B cell (primary cell): Measurements from ENCODE around the gene CEP63. TPM values are rescaled to one million over a fixed set of nuclear protein-coding genes. Genes with fewer than 3 reads are reported as not detected.

ENCODE experiments used
- ATAC-seq: fragments of 200-7000 bp; cut with Tn5 transposase; one replicate; pipeline ENCODE4 v1.10.0; 2021; ENCODE audit warnings: low read depth, mild to moderate bottlenecking, moderate number of reproducible peaks, moderate library complexity
- CTCF ChIA-PET: fragments of 350-600 bp; sonication (Branson Sonifier 250); formaldehyde crosslinking; loops from one replicate; lab custom pipeline; 2021; ENCODE audit warnings: antibody characterized with exemption, inconsistent platforms; lab: Charles Lee
- POLR2A ChIA-PET: fragments of 350-600 bp; sonication (Branson Sonifier 250); formaldehyde crosslinking; loops from one replicate; lab custom pipeline; 2021; ENCODE audit warnings: antibody characterized with exemption; lab: Charles Lee
- DNase-seq: peaks from one replicate; pipeline ENCODE4 v3.0.0; 2013
- H2AFZ ChIP-seq: 2 replicates; pipeline ENCODE4 v1.6.1; 2012; ENCODE audit warnings: mild to moderate bottlenecking, low read depth, low read length; ENCODE audit not compliant: insufficient read depth, poor library complexity, severe bottlenecking
- H3K27ac ChIP-seq, 2 donors: 1 replicate in 1 of 2; 2 replicates in 1 of 2; pipeline ENCODE4 v1.5.1; 2012 to 2013; ENCODE audit warnings: low read length in 2 of 2, mild to moderate bottlenecking in 2 of 2, moderate library complexity in 1 of 2
- H3K27me3 ChIP-seq, 4 experiments: fragments of 200-600 bp in 1 of 4; sonication (generic) in 1 of 4; replicated peaks in 1 of 4; 1 replicate in 2 of 4; 2 replicates in 2 of 4; pipeline versions ENCODE4 v1.6.1 to v1.7.0; 2013 to 2016; ENCODE audit warnings: low read length in 3 of 4, mild to moderate bottlenecking in 2 of 4, mixed read lengths in 1 of 4, moderate library complexity in 1 of 4; ENCODE audit not compliant: insufficient read depth in 4 of 4, control insufficient read depth in 3 of 4; ENCODE audit errors: control extremely low read depth in 1 of 4
- H3K36me3 ChIP-seq, 2 experiments: replicated peaks in 1 of 2; 1 replicate in 1 of 2; 2 replicates in 1 of 2; pipeline versions ENCODE4 v1.6.1 to v1.7.1; 2013; ENCODE audit warnings: low read length in 1 of 2; ENCODE audit not compliant: insufficient read depth in 2 of 2, control insufficient read depth in 1 of 2; ENCODE audit errors: control extremely low read depth in 1 of 2, extremely low read depth in 1 of 2
- H3K4me1 ChIP-seq, 2 donors: fragments of 200-600 bp in 1 of 2; sonication (generic) in 1 of 2; 1 replicate in 1 of 2; 2 replicates in 1 of 2; pipeline versions ENCODE4 v1.5.1 to v1.6.1; 2013 to 2017; ENCODE audit warnings: low read length in 2 of 2; ENCODE audit not compliant: control insufficient read depth in 2 of 2, insufficient read depth in 2 of 2
- H3K4me2 ChIP-seq: replicated peaks from 2 replicates; pipeline ENCODE3; 2012; ENCODE audit warnings: mild to moderate bottlenecking, low read depth, low read length; ENCODE audit not compliant: poor library complexity, severe bottlenecking
- H3K4me3 ChIP-seq, 5 experiments: fragments of 200-600 bp in 1 of 5; sonication (generic) in 1 of 5; 1 replicate in 3 of 5; 2 replicates in 2 of 5; pipeline versions ENCODE4 v1.5.1 to v1.7.0; 2011 to 2016; ENCODE audit warnings: low read length in 4 of 5, mild to moderate bottlenecking in 4 of 5, low read depth in 2 of 5, control low read depth in 1 of 5, moderate library complexity in 1 of 5; ENCODE audit not compliant: insufficient read depth in 1 of 5; ENCODE audit errors: control extremely low read depth in 1 of 5, extremely low read depth in 1 of 5
- H3K79me2 ChIP-seq: fragments of 200-600 bp; sonication (generic); one replicate; pipeline ENCODE4 v1.6.0; 2016; ENCODE audit warnings: low read length; ENCODE audit not compliant: control insufficient read depth, insufficient read depth
- H3K9ac ChIP-seq: fragments of 200-600 bp; sonication (generic); 2 replicates; pipeline ENCODE4 v1.6.1; 2017; ENCODE audit warnings: mild to moderate bottlenecking, low read length, moderate library complexity
- H3K9me3 ChIP-seq, 3 donors: one replicate each; pipeline versions ENCODE4 v1.6.1 to v1.7.1; 2013; ENCODE audit warnings: low read length in 2 of 3; ENCODE audit not compliant: control insufficient read depth in 2 of 3, insufficient read depth in 1 of 3; ENCODE audit errors: control extremely low read depth in 1 of 3
- H4K20me1 ChIP-seq: 2 replicates; pipeline ENCODE4 v1.6.0; 2012; ENCODE audit warnings: mild to moderate bottlenecking, low read length; ENCODE audit not compliant: insufficient read depth, control insufficient read depth, poor library complexity, severe bottlenecking
- H3K27ac Mint-ChIP-seq: one replicate; pipeline ENCODE4 v1.8.0; 2021; ENCODE audit warnings: mixed read lengths
- H3K27me3 Mint-ChIP-seq: one replicate; pipeline ENCODE4 v1.8.0; 2021; ENCODE audit warnings: mixed read lengths
- H3K4me1 Mint-ChIP-seq: one replicate; pipeline ENCODE4 v1.8.0; 2021; ENCODE audit warnings: mixed read lengths
- H3K4me3 Mint-ChIP-seq: one replicate; pipeline ENCODE4 v1.8.0; 2021; ENCODE audit warnings: mixed read lengths
- H3K9me3 Mint-ChIP-seq: one replicate; pipeline ENCODE4 v1.8.0; 2022; ENCODE audit warnings: mixed read lengths; ENCODE audit not compliant: insufficient read depth
- EZH2 ChIP-seq: IDR thresholded peaks from 2 replicates; pipeline ENCODE4 v1.6.1; 2012; ENCODE audit warnings: borderline replicate concordance, low read depth, mild to moderate bottlenecking, moderate library complexity, low read length; ENCODE audit not compliant: insufficient read depth, poor library complexity, severe bottlenecking
- WGBS: methylation state at CpG from one replicate; pipeline ENCODE4 v1.1.5; 2013; ENCODE audit warnings: missing lambda C conversion rate; ENCODE audit not compliant: insufficient coverage; 5-methylcytosine and 5-hydroxymethylcytosine counted together
- intact Hi-C: fragments of 100-400 bp; cut with micrococcal nuclease; formaldehyde crosslinking; loops from one replicate; pipeline ENCODE4 v1.10.0; 2022
- polyA plus RNA-seq: library from polyadenylated mRNA; depleted of rRNA; stranded (reverse); fragments of >200 nt; gene quantifications from 2 replicates; pipeline ENCODE4 v1.2.3, GENCODE V29; 2012
- total RNA-seq, 2 donors: library from RNA; stranded (reverse); fragments of 120-200 nt in 1 of 2; gene quantifications; 1 replicate in 1 of 2; 2 replicates in 1 of 2; pipeline versions ENCODE4 v1.2.3 to v1.2.4, GENCODE V29; 2013 to 2022
- TF ChIP-seq, protein P1 (sequence below): fragments of 200-600 bp; IDR thresholded peaks from one replicate; pipeline ENCODE4 v1.8.0; 2022; ENCODE audit warnings: antibody characterized with exemption, mild to moderate bottlenecking

The CEP63 gene
- total and polyA plus RNA-seq, 2 donors (not counting 1 experiment from before 2014, with no cell fraction given) = 9.6 to 35.6 TPM

DNA sequence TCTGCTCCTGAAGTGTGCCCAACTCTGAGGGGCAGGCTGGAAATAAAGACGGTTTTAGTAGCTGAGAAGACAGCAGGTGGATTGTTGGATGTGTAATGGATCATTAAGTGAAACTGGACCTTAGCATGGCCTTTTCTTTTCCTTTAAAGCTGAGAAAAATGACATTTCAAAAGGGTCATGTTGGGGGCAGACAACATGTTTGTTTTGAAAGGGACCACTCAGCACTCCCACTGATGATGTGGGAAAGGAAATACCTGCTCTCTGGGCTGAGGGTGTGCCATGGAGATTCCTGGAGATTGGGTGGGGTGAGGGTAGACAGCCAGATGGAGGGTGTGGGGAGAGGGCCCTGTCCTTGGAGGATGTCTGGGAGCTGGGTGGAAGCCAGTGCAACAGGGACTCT lies 38.5 kb upstream of the CEP63 start:
- Histone ChIP-seq H3K9ac (no peak overlapping the region), H3K4me1 (no peaks in the 10 kb centered on the region), H3K27ac (no peak overlapping the region), H3K9me3 (peaks cover 3 to 8% (median 7%) of the 10 kb centered on the region in 3 donors), H2AFZ (no peak overlapping the region), H3K27me3 (peaks cover 0 to 25% (median 0%) of the 10 kb centered on the region in 4 experiments), H3K36me3 (no peaks in the 10 kb centered on the region), H3K79me2 (no peaks in the 10 kb centered on the region), H3K4me3 (no peak overlapping the region), H4K20me1 (no peaks in the 10 kb centered on the region), H3K4me2 (no peak overlapping the region)
- H3K4me3 Mint-ChIP-seq = no peak overlapping the region
- ATAC-seq = no peak
- ChIA-PET POLR2A (no interaction called here), CTCF (interaction anchor here (1.0 to 2.0 kb wide), 2 partner anchors 26 to 247 kb away, joined by 3 to 6 read pairs; no protein-coding TSS in a partner anchor)
- no peak overlapping the region for H3K27ac Mint-ChIP-seq
- H3K9me3 Mint-ChIP-seq = peaks cover 3% of the 10 kb centered on the region
- TF ChIP-seq, protein P1, sequence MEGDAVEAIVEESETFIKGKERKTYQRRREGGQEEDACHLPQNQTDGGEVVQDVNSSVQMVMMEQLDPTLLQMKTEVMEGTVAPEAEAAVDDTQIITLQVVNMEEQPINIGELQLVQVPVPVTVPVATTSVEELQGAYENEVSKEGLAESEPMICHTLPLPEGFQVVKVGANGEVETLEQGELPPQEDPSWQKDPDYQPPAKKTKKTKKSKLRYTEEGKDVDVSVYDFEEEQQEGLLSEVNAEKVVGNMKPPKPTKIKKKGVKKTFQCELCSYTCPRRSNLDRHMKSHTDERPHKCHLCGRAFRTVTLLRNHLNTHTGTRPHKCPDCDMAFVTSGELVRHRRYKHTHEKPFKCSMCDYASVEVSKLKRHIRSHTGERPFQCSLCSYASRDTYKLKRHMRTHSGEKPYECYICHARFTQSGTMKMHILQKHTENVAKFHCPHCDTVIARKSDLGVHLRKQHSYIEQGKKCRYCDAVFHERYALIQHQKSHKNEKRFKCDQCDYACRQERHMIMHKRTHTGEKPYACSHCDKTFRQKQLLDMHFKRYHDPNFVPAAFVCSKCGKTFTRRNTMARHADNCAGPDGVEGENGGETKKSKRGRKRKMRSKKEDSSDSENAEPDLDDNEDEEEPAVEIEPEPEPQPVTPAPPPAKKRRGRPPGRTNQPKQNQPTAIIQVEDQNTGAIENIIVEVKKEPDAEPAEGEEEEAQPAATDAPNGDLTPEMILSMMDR = no peak
- no peak for TF ChIP-seq EZH2
- intact Hi-C loops = no loop called here
- peaks cover 47% of the 10 kb centered on the region for H3K27me3 Mint-ChIP-seq
- H3K4me1 Mint-ChIP-seq = no peaks in the 10 kb centered on the region
- 86% methylated on average over 1 of the region's 1 CpG for WGBS
- no peak for DNase-seq

DNA sequence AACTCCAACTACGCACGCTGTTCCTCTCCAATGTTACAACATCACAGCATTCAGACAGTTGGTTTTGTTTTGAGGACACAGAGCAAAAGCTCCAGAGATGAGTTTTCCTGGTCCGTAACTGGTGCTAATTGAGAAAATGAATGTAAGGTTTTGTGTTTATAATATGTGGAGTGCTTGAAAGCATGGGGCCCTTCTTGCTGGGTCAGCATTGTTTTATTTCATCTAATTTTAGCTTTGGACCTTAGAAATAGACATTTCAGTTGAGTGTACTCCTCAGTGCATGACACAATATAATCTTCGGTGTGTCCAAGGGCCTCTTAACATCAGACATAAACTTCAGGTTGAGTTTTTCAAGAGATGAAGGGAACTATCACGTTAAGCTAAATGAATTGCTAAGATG lies 37.2 kb upstream of the CEP63 start:
- Mint-ChIP-seq H3K27ac (no peak overlapping the region), H3K27me3 (peaks cover 48% of the 10 kb centered on the region), H3K4me3 (no peak overlapping the region), H3K9me3 (peaks cover 3% of the 10 kb centered on the region), H3K4me1 (no peaks in the 10 kb centered on the region)
- POLR2A ChIA-PET = no interaction called here
- Histone ChIP-seq H3K27me3 (peaks cover 0 to 28% (median 0%) of the 10 kb centered on the region in 4 experiments), H3K4me2 (no peak overlapping the region), H3K9ac (no peak overlapping the region), H4K20me1 (no peaks in the 10 kb centered on the region), H3K4me3 (no peak overlapping the region), H3K4me1 (no peaks in the 10 kb centered on the region), H2AFZ (no peak overlapping the region), H3K9me3 (peaks cover 3 to 8% (median 7%) of the 10 kb centered on the region in 3 donors), H3K36me3 (no peaks in the 10 kb centered on the region), H3K79me2 (no peaks in the 10 kb centered on the region), H3K27ac (no peak overlapping the region)
- TF ChIP-seq, protein P1 = no peak
- ATAC-seq (no peak), DNase-seq (no peak)
- 100% methylated on average over 1 of the region's 5 CpGs for WGBS
- CTCF ChIA-PET = interaction anchor here (1.0 kb wide), 1 partner anchor 251 kb away, joined by 3 read pairs; no protein-coding TSS in a partner anchor
- intact Hi-C loops = no loop called here
